HG03039 (cell line): ENCODE results near the gene SLC35C1.
"Not testable (repeated sequence)": the region's sequence is repeated elsewhere in the genome, so short reads cannot be mapped to it uniquely, and the experiment has no call there.

Source experiments
- ATAC-seq: cut with Tn5 transposase; IDR thresholded peaks from one replicate; pipeline ENCODE4 v1.9.1; 2021; ENCODE audit warnings: mild to moderate bottlenecking, moderate library complexity; ENCODE audit not compliant: unreplicated experiment

SLC35C1 gene

DNA sequence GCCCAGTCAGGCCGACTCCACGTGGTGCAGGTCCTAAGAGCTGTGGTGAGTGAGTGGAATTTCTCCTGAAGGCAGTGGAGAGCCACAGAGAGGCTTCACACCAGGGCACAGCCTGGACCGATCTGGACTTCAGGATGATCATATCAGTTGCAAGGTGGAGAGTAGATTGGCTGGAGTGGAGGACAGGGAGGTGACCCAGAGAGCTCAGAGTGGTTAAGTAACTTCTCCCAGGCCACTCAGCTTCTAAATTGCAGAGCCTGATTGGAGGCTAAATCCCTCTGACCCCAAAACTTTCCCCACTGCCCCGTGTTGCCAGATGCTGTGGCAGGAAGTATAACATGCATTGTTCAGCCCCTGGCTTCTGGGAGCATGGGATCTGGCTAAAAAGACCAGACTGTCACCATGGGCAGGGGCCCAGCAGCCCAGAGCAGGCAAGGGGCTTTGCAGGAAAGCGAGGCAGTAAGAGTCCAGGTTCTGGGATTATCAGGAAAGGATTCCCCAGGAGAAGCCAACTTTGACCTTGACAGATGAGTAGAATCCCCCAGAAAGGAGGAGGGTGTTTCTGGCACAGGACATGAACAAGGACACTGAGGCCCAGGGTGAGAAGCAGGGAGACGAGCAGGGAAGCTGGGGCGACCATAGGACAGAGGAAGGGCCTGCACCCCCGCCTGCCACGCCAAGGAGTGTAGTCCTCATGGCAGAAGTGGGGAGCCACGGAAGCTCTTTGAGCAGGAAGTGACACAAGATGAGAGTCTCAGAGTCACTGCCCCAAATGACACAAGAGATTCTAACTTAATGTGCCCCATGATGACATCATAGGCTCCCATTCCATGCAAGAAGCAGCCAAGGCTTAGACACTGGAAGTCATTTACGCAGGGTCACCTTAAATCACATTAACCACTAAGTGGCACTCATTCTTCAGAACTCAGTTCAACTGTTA is 4.8 kb downstream of the SLC35C1 start:
- no peak for ATAC-seq

DNA sequence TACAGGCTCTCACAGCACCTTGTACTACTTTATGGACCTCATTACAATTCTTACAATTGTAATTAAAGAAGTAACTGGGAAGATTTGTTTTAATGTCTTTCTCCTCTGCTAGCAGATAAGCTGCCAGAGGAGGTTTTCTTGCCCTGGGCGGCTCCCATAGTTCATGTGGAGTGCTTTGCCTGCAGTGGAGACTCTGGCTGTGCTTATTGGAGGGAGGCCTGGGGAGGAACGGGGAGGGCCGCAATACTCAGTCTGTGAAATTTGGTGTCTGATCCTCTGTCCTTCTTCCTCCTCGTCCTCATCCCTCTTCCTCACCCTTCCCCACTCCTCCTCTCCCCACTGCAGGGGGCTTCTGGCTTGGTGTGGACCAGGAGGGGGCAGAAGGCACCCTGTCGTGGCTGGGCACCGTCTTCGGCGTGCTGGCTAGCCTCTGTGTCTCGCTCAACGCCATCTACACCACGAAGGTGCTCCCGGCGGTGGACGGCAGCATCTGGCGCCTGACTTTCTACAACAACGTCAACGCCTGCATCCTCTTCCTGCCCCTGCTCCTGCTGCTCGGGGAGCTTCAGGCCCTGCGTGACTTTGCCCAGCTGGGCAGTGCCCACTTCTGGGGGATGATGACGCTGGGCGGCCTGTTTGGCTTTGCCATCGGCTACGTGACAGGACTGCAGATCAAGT is 5.6 kb downstream of the SLC35C1 start:
- ATAC-seq, result no peak

DNA sequence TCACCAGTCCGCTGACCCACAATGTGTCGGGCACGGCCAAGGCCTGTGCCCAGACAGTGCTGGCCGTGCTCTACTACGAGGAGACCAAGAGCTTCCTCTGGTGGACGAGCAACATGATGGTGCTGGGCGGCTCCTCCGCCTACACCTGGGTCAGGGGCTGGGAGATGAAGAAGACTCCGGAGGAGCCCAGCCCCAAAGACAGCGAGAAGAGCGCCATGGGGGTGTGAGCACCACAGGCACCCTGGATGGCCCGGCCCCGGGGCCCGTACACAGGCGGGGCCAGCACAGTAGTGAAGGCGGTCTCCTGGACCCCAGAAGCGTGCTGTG is 6.1 kb downstream of the SLC35C1 start:
- no peak for ATAC-seq

DNA sequence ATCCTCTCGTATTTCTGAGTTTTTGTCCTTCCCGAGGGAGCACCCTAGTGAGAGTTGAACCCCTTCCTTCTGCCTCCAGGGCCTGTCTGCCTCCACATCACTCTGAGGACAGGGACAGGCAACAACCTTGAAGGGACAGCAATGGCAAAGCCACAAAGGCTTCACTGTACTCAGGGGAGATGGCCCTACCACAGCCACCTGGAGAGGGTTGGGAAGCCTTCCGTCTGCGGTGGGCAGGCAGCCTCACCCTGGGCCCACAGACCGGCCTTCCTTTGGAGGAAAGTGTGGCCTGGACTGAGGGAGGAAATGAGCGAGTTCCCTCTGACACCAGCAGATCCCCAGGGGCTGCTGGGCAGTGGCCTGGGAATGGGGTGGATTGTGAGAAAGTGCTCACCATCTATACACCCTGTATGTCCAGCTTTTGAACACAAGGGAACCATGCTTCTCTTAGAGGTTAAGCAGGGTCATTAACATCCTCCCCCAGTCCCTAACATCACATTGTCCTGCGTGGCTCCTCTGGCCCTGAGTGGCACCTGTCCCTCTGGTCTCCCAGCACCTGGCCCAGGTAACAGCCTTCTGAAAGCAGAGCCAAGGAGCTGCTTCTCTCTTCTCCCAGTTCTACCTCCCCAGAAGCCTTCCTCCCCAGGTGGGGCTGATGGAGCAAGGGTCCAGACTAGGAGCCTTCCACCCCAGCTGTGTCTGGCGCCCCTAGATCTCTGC is 6.8 kb downstream of the SLC35C1 start:
- no peak for ATAC-seq

DNA sequence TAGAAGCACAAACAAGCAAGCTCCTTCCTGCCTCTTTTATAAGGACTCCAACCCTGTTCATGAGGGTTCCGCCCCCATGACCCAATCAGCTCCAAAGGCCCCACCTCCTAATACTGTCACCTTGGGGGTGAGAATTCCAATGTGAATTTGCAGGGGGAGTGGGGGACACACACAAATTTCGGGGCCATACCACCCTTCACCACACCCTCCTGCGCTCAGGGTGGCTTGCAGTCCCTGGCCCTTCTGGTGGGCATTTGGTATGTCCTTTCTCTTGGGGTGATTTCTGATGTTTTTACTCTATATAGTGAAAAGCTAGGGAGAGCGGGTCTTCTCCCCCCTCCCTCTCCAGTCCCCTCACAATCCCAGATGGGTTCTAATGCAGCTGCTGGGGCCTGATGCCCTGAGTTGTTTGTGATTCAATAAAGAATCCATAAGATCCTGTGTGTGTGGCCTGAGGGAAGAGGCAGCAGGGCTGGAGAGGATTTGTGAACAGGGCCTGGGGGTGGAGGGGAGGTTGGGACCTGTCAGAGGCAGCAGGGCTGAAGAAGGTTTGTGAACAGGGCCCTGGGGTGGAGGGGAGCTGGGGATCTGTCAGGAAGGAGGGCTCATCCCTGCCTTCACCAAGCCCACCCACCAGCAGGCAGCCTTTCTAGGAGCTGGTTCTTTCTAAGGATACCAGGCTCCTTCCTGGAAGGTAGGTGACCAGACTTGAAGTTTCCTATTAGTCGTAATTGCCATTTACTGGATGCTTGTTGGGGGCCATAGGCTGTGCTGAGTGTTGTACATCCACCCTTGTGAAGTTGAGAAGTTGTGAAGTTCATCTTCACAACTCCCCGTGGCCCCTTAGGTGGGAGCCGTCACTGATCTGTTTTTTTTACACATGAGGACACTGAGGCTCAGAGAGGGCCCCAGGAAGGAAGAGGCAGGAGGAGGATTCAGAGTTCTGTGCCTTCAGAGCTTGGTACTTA is 7.9 kb downstream of the SLC35C1 start:
- ATAC-seq, result no peak

DNA sequence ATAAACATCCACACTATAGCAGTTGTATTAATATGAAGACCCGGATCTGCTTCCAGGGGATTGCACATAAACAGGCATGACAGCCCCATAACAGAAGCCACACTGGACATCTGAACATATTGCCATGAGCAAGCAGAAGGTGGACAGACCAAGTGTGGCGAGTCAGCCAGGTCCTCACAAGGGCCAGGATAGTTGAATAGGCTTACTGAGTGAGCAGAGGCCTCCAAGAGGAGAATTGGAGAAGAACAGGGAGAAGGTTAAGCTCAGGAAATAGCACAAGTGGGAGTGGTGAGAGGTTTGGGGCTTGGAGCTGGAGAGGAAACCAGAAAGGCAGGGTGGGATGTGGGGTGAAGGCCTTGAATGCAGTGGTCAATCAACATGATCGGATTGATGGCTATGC is 10.8 kb downstream of the SLC35C1 start:
- no peak for ATAC-seq

DNA sequence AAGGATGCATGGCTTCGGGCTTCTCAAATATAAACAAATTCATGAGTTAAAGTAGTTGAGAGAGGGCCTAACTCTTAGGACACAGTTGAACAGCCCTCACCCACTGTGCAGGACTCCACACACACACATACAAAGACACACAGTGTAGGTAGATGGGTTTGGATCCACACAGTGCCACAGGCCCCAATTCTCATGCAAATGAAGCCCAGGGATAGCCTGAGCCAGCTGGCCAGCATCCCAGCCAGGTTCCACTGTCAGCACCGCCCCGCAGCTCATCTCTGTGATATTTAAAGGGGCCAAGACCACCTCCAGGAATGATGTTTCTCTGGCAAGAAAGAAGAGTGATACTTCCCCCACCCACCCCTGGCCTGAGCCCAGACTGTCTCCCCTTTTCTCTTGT is 11.7 kb downstream of the SLC35C1 start:
- no peak for ATAC-seq

DNA sequence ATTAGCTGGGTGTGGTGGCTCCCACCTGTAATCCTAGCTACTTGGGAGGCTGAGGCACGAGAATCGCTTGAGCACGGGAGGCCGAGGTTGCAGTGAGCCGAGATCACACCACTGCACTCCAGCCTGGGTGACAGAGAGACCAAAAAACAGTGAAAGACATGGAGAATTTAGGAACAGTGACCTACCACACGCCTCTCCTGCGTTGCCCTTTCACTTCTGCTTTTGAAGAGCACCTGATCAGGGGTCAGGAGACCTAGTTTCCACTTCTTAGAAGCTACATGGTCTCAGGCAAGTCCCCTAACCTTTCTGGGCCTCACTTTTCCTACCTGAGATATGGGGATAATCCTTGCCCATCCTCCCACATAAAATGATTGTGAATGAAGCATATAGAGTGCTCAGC is 12.2 kb downstream of the SLC35C1 start:
- ATAC-seq, result no peak

DNA sequence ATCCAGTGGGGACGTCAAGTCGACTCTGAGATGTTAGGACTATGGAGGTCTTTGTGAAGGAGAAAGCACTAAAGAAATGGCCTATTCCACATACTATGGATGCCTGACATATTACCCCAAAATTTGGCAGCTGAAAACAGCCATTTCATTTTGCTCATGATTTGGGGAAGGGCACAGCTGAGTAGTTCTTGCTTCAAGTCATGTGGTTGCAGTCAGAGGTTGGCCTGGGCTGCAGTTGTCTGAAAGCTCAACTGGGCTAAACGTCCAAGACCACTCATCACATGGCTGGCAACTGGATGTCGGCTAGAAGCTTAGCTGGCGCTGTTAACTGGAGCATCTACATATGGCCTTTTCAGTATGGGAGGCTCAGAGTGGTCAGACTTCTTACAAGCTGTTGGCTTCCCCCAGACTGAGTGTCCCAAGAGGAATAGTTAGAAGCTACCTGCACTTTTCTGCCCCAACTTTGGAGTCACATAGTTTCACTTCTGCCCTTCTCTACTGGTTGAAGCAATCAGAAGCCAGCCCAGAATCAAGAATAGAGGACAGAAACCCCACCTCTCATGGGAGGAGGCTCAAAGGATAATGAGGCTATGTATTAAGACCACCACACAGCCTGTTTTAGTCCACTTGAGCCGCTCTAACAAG is 14.1 kb downstream of the SLC35C1 start:
- ATAC-seq, result no peak

DNA sequence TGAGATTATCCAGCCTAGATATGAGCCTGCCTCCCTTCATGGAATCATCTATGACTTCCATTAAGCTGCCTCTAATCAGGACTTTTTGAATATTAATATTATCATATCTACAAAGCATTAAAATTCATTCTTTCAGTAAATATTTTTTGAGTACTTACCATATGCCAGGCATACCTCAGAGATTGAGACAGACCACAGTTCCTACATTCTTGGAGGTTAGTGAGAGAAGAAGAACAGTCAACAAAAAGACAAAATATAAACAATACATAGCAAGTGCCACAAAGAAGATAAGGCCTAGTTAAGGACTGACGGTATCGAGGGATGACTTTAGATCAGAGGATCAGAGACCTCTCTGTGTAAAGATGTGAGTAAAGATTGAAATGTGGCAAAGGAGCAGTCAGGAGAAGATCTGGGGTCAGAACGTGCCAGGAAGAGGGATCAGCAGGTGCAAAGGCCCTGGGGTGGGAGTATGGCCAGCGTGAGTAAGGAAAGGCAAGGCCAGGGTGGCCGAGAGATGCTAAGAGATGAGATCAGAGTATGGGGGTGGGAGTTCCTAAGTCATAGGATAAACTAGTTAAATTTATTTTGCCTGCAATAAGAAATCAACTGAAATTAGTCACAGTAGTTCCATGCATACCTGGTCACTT is 15.4 kb downstream of the SLC35C1 start:
- no peak for ATAC-seq

DNA sequence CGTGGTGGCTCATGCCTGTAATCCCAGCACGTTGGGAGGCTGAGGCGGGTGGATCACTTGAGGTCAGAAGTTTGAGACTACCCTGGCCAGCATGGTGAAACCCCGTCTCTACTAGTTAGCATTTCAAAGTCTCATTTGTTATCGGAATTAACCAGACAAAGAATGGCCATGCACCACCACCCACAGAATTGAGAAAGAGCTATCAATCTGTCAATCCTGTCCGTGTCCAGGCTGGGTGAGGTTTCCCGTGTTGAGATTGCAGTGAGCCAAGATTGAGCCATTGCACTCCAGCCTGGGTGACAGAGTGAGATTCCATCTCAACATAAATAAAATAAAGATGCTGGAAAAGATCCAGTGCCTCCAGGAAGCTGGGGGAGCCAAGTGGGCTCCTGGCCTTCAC is 21.5 kb downstream of the SLC35C1 start:
- ATAC-seq, result not testable (repeated sequence)

DNA sequence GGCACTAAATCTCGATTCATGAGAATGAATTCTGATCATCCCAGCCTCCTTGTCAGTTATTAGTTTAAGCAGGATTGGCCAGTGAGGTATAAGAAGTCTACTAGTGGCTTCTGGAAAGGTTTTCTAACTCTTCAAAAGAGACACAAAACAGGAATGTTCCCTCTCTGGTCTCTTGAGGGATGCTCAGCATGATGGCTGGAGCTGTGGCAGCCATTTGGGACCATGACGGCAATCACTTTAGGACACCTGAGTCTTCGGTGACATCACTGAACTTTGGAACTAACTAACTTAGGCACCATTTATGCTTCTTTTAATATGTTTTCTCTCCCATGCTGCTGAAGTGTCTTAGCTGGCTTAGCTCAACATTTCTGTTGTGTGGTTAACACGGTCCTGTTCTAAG is 22.2 kb downstream of the SLC35C1 start:
- ATAC-seq, result no peak

DNA sequence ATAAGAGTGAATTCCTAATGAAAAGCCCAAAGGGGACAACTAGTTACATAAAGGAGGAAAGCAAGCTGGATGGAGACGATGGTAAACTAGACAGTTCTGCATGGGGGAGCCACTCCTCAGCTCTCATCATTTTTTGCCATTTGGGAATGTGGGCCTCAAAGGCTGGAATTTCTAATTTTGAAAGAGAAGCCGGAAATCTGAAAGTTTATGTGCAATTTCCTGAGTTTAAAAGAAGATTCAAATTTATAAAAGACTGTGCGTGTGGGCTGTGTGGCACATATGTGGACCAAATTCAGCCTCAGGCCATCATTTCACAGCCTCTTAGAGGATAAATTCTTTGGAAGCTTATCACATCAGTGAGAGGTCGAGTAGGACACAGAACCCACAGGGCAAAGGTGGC is 24.0 kb downstream of the SLC35C1 start:
- ATAC-seq, result no peak

DNA sequence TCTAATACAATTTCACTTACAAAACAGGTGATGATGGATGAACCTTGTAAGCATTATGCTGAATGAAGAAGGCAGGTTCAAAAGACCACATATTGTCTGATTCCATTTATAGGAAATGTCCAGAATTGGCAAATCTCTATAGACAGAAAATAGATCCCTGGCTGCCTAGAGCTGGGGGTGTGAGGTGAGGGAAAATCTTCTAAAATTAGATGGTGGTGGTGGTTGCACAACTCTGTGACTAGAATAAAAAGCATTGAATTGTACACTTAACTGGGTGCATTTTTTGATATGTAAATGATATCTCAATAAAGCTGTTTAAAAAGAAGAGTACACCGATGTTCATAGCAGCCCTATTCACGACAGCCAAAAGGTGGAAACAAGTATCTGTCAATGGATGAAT is 25.6 kb downstream of the SLC35C1 start:
- ATAC-seq, result no peak

DNA sequence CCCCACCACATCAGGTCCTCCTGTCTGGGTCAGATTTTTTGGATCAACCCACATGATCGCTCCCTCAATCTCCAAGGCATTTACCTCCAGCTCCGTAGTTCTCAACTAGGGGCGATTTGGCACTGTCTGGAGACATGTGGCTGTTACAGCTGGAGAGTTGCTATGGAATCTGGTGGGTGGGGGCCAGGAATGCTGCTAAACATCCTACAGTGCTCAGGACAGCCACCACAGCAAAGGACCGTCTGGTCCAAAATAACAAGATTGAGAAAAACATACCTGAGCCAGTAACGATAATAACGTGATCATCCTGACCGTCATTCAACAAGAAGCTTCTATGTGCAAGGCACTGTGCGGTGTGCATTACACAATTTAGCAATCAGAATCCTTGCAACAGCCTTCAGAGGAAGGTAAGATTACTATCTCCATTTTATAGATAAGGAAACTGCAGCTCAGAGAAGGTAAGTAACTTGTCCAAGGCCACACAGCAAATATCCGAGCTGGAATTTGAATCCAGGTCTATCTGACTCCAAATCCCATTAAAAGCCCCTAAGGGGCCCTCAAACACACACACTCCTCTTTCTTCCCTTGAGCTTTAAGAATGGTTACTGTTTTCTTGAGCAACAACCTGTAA is 28.0 kb downstream of the SLC35C1 start:
- ATAC-seq, result no peak

DNA sequence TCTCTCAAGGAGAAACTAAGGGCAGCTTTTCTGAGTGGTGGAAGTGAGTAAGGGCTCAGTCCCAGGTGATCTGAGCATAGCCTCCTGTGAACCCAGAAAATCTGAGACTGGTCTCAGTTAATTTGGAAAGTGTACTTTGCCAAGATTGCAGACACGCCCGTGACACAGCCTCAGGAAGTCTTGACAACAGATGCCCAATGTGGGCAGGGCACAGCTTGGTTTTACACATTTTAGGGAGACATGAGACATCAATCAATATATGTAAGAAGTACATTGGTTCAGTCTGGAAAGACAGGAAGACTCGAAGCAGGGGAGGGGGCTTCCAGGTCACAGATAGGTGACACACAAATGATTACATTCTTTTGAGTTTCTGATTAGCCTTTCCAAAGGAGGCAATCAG is 28.8 kb downstream of the SLC35C1 start:
- ATAC-seq, result no peak

DNA sequence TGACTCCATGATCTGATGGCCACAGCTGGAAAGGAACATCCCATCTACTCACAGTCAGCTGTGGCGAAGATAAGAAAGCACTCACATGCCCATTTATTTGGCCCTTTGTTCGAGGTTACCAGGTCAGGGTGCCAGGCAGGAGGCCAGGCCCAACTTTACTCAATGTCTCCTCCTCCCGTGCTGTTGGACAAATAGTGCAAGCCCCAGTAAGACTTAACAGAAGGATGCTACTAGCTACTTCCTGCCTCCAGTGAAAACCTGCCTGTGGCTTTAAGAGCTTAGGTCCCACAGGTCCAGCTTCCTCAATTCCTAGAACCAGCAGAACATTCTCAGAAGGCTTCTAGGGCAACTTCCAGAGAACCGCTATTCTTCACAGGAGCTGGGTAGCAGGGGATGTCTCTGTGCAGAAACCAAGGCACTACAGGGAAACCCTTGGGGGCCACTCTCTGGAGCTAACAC is 29.4 kb downstream of the SLC35C1 start:
- ATAC-seq, result no peak

DNA sequence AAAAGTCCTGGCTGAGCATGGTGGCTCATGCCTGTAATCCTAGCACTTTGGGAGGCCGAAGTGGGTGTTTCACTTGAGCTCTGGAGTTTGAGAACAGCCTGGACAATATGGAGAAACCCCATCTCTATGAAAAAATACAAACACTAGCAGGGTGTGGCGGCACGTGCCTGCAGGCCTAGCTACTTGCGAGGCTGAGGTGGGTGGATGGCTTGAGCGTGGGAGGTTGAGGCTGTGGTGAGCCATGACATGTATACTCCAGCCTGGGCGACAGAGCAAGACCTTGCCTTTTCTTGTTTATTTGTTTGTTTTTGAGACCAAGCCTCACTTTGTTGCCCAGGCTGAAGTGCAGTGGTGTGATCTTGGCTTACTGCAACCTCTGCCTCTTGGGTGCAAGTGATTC is 34.3 kb downstream of the SLC35C1 start:
- ATAC-seq, result no peak

DNA sequence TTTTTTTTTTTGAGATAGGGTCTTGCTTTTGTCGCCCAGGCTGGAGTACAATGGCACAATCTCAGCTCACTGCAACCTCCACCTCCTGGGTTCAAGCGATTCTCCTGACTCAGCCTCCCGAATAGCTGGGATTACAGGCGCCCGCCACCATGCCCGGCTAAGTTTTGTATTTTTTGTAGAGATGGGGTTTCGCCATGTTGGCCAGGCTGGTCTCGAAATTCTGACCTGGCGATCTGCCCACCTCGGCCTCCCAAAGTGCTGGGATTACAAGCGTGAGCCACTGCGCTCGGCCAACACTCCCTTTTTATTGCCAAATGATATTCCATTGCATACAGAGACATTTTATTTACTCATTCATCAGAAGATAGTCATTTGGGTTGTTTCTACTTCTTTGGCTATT is 35.3 kb downstream of the SLC35C1 start:
- ATAC-seq, result not testable (repeated sequence)
